ENCODE results near the gene EFHC1. TPM values are rescaled to one million over a fixed set of nuclear protein-coding genes. Genes with fewer than 3 reads are reported as not detected.

The EFHC1 gene
- total RNA-seq, 1 donor from 2014 or later = 25.6 TPM

DNA sequence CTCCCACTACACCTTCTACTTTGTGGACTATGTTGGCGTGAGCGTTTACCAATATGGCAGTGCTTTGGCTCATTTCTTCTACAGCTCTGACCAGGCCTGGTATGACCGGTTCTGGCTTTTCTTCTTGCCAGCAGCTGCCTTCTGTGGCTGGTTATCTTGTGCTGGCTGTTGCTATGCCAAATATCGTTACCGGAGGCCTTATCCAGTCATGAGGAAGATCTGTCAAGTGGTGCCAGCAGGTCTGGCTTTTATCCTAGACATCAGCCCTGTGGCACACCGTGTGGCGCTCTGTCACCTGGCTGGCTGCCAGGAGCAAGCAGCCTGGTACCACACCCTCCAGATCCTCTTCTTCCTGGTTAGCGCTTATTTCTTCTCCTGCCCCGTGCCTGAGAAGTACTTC is 16.5 kb upstream of the EFHC1 start:
- H3K4me3 Mint-ChIP-seq (ENCODE audit: unreplicated experiment) = no peak overlapping the region
- no peak overlapping the region for H3K27ac Mint-ChIP-seq (ENCODE audit: unreplicated experiment)
- DNase-seq = no peak

DNA sequence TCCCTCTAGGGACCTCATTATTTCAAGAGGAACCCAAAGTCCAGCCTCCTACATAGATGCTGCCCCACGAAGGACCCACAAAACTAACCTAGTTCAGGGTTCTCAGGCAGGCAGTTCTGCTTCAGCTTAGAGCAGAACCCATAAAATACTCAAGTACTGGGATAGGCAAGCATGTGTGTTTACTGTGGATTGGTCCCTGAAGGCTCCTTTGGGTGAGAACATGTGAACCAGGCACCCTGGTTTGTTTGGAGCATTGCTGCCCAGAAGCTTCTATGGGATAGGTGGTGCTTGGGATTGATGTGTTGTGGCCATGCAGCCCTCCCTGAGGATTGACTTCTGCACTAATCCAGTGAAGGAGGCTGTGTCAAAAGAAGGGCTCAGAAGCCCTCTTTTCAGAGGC is 14.9 kb upstream of the EFHC1 start:
- Mint-ChIP-seq H3K27ac (ENCODE audit: unreplicated experiment) (no peak overlapping the region), H3K9me3 (ENCODE audit: unreplicated experiment) (no peaks in the 10 kb centered on the region), H3K27me3 (ENCODE audit: unreplicated experiment) (peaks cover 2% of the 10 kb centered on the region), H3K4me3 (ENCODE audit: unreplicated experiment) (no peak overlapping the region), H3K4me1 (ENCODE audit: low read depth, unreplicated experiment) (no peaks in the 10 kb centered on the region), H3K36me3 (ENCODE audit: unreplicated experiment) (no peaks in the 10 kb centered on the region)
- TF ChIP-seq, protein P1, sequence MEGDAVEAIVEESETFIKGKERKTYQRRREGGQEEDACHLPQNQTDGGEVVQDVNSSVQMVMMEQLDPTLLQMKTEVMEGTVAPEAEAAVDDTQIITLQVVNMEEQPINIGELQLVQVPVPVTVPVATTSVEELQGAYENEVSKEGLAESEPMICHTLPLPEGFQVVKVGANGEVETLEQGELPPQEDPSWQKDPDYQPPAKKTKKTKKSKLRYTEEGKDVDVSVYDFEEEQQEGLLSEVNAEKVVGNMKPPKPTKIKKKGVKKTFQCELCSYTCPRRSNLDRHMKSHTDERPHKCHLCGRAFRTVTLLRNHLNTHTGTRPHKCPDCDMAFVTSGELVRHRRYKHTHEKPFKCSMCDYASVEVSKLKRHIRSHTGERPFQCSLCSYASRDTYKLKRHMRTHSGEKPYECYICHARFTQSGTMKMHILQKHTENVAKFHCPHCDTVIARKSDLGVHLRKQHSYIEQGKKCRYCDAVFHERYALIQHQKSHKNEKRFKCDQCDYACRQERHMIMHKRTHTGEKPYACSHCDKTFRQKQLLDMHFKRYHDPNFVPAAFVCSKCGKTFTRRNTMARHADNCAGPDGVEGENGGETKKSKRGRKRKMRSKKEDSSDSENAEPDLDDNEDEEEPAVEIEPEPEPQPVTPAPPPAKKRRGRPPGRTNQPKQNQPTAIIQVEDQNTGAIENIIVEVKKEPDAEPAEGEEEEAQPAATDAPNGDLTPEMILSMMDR (IDR thresholded peaks at IDR 0.05; ENCODE audit: partially characterized antibody, unreplicated experiment) = no peak
- DNase-seq = no peak

More for the DNA sequence above, 16.5 kb upstream of the EFHC1 start:
- Mint-ChIP-seq H3K36me3 (ENCODE audit: unreplicated experiment) (no peaks in the 10 kb centered on the region), H3K4me1 (ENCODE audit: low read depth, unreplicated experiment) (no peaks in the 10 kb centered on the region), H3K9me3 (ENCODE audit: unreplicated experiment) (no peaks in the 10 kb centered on the region), H3K27me3 (ENCODE audit: unreplicated experiment) (peaks cover 2% of the 10 kb centered on the region)
- TF ChIP-seq, protein P1 (IDR thresholded peaks at IDR 0.05; ENCODE audit: partially characterized antibody, unreplicated experiment) = no peak

DNA sequence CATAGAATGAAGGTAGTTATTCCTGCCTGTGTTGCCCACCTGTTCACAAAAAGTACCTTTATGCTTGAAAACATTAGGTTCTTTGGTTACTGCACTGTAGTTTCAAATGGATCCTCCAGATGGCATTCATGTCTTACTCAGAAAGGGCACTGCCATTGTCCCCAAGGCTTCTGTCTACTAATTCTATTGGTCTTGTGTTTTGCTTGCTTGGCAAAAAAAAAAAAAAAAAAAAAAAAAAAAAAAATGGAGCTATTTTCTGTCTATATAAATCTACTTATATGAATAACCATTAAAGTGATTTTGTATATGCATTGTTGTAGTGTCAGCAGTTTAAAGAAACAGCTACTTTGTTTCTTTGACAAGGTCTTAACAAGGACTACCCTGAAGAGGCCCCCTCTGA is 12.7 kb upstream of the EFHC1 start:
- TF ChIP-seq, protein P1 (IDR thresholded peaks at IDR 0.05; ENCODE audit: partially characterized antibody, unreplicated experiment) = peak; percentile 36
- H3K36me3 Mint-ChIP-seq (ENCODE audit: unreplicated experiment) = no peaks in the 10 kb centered on the region
- no peak overlapping the region for H3K4me3 Mint-ChIP-seq (ENCODE audit: unreplicated experiment)
- H3K4me1 Mint-ChIP-seq (ENCODE audit: low read depth, unreplicated experiment) = no peaks in the 10 kb centered on the region
- no peaks in the 10 kb centered on the region for H3K9me3 Mint-ChIP-seq (ENCODE audit: unreplicated experiment)
- H3K27me3 Mint-ChIP-seq (ENCODE audit: unreplicated experiment) = peaks cover 2% of the 10 kb centered on the region
- H3K27ac Mint-ChIP-seq (ENCODE audit: unreplicated experiment) = no peak overlapping the region
- DNase-seq = no peak

DNA sequence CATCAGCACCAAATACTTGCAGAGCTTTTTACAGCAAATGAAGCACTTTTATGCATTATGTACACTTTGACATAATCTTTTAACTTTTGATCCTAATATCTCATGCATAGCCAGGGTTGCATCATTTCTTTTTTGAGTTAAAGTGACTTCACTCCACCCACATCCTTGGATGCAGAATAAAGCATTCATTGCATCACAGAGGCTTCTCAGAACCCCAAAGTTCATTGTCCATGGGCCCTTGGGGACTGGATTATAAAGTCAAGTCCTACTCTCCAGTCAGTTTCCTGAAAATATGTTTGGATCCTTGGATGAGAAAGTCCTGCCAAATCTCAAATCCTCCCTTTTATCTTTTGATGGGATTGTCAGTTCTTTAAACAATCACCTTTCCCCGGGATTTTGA is 10.6 kb upstream of the EFHC1 start:
- H3K4me3 Mint-ChIP-seq (ENCODE audit: unreplicated experiment) = no peak overlapping the region
- no peaks in the 10 kb centered on the region for H3K4me1 Mint-ChIP-seq (ENCODE audit: low read depth, unreplicated experiment)
- H3K27ac Mint-ChIP-seq (ENCODE audit: unreplicated experiment) = no peak overlapping the region
- H3K27me3 Mint-ChIP-seq (ENCODE audit: unreplicated experiment) = peaks cover 2% of the 10 kb centered on the region
- H3K36me3 Mint-ChIP-seq (ENCODE audit: unreplicated experiment) = no peaks in the 10 kb centered on the region
- no peak for DNase-seq
- H3K9me3 Mint-ChIP-seq (ENCODE audit: unreplicated experiment) = no peaks in the 10 kb centered on the region
- TF ChIP-seq, protein P1 (IDR thresholded peaks at IDR 0.05; ENCODE audit: partially characterized antibody, unreplicated experiment) = no peak

DNA sequence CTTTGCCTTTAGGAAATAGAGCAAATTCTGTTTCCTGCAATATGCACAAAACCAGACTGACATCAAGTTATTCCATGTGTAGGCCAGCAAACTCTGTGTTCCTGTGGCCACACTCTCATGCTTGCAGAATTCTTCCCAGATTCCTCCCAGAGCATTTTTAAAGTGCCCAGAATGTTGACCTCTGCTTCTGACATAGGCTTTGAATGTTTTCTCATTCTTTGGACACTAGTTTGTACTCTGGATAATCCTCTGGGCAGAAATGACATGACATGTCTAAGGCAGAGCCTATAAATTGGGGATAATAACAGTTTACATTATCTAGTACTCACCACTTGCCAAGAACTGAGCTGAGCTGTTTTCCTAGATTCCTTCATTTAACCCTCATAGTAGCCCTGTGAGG is 9.2 kb upstream of the EFHC1 start:
- Mint-ChIP-seq H3K9me3 (ENCODE audit: unreplicated experiment) (no peaks in the 10 kb centered on the region), H3K4me1 (ENCODE audit: low read depth, unreplicated experiment) (no peaks in the 10 kb centered on the region), H3K27me3 (ENCODE audit: unreplicated experiment) (peaks cover under 1% of the 10 kb centered on the region), H3K36me3 (ENCODE audit: unreplicated experiment) (no peaks in the 10 kb centered on the region), H3K4me3 (ENCODE audit: unreplicated experiment) (no peak overlapping the region), H3K27ac (ENCODE audit: unreplicated experiment) (no peak overlapping the region)
- TF ChIP-seq, protein P1 (IDR thresholded peaks at IDR 0.05; ENCODE audit: partially characterized antibody, unreplicated experiment) = no peak
- no peak for DNase-seq

All from glutamatergic neuron (in vitro differentiated cells).